Stimulated activated CD8-positive, alpha-beta memory T cell treated with anti-CD3 and anti-CD28 coated beads, Interleukin-15, amount 100 ng/mL, for 1 hour (primary cell): ENCODE data around the gene GDPD4.

Experiments used
- DNase-seq: peaks from one replicate; pipeline ENCODE4 v3.0.0-alpha.2; 2020; ENCODE audit warnings: low read depth

Gene GDPD4

DNA sequence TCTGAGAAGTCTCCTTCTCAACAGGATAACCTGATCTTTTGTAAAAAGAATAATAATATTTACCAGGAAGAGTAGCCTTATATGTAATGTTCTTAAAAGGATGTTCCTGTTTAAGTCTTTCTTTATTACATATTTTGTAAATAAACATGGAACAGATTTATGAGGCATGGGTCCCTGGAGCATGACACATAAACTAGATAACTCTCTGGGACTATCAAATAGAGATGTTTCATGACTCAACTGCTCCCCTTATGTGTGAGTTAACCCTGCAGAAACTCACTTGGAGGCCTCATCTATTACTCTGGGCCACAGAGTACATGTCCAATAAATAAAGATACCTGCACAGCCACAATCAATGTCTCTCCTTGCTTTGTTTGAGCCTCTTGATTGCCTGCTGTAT lies 64.6 kb downstream of the GDPD4 start:
- no peak for DNase-seq

DNA sequence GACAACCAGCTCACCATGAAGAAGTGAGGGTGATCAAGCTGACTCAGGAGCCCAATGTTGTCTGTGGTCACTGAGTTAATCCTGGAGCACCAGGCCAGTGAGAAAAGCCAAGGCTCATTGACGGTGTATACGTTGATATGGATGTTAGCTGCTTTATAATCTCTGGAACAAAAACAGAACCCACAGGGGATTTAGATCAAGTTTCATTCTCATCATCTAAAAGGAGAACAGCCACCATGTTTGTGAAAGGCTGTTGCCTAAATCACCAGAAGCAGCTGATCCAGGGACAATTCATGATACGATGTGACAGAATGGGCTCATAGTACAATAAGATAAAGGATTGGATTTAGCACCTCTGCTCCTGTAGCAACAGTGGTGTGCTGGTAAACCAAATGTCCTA lies 68.5 kb downstream of the GDPD4 start:
- no peak for DNase-seq

DNA sequence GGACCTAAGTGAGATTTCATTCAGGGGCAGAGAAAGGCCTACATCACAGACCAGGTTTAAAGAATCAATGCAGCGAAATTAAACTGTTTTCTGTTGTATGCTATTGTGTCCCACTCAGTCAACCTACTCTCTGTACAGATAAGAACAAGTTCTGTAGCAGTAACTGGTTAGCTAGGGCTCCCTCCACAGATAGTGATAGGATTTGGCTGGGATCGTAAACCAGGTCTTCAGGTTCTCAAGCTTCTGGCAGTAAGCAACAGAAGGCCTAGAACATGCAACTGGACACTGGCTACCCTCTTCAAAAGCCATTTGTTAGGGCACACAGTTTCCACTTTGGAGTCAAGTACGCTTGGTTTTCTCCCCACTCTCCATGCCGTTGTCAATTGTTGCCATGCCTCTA lies 69.2 kb downstream of the GDPD4 start:
- DNase-seq: no peak

DNA sequence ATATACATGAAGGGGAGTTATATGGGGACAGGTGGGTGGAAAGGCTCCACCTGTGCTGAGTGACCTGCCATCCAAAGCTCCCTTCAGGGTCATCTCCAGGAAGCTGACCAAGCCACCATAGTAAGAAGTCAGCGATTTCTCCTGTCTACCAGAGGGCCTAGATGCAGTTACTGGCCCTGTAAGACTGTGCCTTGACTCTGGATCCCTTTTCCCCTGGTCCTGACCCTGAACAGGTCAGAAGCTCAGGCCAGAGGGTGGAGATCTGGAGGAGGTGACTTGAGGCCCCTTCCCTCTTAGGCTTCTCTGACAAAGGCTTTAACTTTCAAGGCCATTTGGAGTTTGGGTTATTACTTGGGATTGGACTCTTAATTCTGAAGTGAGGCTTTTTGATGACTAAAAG lies 69.7 kb downstream of the GDPD4 start:
- DNase-seq: no peak

DNA sequence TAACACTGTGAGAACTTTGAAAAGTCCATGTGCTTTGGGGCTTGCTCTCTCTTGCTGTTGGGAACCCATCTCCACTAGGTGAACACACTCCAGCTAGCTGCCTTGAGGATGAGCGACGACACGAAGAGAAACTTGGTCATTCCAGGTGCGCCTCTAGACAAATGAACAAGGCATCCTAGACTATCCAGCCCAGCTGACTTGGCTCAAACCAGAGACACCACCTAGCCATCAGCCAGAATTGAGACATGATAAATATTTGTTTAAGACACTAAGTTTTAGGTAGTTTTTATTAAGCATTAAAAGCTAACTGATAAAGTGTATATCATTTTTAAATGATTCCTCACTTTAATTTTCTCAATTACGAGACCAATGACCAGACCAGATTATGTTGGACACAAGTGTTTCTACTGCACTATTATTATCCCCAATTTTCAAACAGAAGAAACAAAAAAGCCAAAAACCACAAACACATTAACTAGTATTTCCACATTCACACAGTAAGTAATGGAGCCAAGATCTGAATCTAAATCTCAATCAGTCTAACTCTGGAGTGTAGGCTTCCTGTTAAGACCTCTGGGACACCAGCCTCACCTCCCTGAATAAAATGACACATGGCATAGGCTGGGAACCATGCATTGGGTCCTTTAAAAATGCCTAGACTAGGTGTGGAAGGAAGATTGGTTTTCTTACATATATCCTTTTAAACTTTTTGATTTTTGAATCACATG lies 70.4 kb downstream of the GDPD4 start:
- no peak for DNase-seq

DNA sequence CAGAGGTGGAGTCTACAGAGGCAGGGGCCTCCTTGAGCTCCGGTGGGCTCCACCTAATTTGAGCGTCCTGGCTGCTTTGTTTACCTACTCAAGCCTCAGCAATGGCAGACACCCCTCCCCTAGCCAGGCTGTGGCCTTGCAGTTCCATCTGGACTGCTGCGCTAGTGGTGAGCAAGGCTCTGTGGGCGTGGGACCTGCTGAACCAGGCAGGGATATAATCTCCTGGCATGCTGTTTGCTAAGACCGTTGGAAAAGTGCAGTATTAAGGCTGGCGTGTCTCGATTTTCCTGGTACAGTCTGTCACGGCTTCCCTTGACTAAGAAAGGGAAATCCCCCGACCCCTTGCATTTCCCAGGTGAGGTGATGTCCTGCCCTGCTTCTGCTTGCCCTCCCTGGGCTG lies 77.7 kb downstream of the GDPD4 start:
- no peak for DNase-seq

DNA sequence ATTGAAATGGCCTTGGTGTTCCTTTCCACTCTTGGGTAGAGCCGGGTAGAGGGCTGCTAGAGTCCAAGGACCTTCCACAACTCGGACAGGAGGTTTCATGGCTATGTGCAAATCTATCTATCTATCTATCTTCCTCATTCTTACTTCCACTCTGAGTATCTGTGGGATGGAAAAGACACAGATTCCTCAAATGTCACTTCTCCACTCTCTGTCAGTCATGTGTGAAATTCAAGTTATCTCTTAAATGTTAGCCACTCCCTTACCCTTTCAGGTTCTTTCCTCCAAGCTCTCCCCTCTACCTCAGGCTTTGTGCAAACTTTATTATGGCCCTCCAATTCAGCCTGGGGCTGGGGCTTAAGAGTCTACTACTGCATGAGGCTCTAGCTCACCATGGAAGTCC lies 84.3 kb downstream of the GDPD4 start:
- no peak for DNase-seq

DNA sequence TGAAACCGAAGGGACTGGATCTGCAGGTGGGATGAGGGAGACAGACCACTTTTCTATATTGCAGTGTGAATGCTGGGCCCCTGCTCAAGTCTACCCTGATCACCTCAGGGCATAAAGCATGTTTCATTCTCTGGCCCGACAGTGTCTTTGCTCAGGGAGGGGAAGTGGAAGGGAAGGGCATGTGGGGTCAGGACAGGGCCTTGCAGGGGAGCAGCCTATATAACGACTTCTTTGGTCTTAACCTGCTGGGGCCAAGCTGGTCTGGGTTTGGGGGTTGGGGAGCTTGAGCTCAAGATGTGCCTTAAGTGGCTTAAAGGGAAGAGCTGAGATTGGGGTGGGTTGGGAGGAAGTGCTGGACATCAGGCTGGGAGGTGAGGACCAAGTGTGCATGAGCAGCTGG lies 86.4 kb downstream of the GDPD4 start:
- no peak for DNase-seq

DNA sequence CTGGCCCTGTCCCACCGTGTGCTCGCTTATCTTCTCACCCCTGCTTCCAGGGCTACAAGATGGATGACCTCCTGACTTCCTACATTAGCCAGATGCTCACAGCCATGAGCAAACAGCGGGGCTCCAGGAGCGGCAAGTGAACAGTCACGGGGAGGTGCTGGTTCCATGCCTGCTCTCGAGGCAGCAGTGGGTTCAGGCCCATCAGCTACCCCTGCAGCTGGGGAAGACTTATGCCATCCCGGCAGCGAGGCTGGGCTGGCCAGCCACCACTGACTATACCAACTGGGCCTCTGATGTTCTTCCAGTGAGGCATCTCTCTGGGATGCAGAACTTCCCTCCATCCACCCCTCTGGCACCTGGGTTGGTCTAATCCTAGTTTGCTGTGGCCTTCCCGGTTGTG lies 86.9 kb downstream of the GDPD4 start:
- DNase-seq: no peak

DNA sequence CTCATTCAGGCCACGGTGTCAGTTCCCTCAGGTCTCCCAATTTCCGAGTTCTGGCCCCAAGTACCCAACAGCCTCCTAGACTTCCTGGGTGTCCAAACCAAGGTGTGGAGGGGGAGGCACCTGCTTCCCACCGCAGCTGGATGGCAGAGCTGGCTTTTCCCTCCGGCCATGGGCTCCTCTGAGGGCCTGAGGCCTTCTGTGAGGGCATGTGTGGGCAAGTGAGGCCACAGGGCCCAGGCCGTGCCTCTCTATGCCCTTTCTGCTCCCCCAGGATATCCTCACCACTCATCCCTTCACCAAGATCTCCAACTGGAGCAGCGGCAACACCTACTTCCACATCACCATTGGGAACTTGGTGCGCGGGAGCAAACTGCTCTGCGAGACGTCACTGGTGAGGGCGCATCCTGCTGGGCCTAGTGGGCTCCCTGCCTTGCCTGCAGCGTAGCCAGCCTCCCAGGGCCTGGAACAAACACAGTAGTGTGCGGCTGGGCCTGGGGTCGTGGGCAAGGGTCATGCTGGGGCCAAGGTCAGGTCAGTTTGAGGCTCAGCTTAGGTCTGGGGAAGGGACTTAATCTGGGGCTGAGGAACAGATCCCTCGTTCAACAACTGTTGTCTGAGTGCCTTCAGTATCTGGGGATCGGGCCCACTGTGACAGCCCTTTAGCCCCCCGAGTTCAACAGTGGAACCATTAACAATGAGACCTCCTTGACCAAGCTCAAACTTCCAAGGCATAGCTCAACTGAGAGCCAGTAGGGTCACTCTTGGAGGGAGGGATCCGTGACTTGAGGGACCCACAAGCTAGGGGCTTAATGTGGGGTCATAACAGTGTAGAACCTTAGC lies 87.7 kb downstream of the GDPD4 start:
- no peak for DNase-seq

DNA sequence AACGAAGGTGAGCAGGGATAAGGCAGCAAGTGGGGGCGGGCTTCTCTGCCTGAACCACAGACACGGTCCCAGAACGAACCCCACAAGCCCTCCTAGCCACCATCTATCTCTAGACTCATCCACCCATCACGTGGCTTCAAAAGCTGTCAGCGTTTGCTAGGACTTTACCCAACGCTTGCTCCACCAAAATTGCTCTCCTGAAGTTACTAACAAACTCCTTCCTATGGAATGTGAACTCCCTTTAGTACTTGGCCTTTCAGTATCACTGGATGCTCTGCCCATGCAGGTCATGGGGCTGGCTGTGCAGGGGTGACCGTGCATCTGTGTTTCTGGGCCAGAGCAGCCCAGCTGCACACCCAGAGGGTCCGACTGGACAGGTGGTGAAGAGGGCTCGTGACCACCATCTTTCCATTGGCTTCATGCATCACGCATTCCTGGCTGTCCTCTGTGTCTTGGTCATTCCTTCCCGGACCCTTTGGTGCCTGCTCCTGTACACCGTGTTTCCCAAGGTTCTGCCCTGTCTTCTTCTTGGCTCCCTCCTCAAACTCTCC lies 88.4 kb downstream of the GDPD4 start:
- DNase-seq: no peak

DNA sequence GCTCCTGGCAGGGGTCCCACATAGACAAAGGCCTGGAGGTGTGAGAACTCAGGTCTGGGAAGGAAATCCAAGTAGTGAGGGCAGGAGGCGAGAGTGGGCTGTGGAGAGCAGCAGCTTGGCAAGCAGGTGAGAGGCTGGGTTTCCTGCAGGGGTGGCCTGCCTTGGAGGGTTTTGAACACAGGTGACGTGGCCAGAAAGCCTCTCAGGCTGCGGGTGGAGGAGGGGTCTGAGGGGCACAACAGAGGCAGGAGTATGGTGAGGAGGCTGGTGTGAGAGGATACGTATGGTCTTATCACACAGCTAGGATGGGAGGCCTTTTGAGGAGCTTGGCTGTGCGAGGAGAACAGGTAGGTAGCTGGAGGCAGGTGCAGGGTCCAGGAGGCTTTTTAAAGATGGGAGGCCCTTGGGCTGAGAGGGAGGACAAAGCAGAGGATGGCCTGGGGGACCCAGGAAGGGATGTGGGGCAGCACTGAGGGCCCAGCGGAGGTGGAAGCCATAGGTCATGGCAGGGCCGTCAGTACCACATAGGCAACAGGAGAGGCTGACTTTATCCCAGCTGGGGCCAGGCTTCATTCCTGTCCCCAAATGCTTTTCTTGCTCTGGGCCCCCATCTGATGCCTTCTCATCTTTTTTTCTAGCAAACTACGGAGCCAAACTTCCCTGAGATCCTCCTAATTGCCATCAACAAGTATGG lies 89.0 kb downstream of the GDPD4 start:
- DNase-seq: no peak

DNA sequence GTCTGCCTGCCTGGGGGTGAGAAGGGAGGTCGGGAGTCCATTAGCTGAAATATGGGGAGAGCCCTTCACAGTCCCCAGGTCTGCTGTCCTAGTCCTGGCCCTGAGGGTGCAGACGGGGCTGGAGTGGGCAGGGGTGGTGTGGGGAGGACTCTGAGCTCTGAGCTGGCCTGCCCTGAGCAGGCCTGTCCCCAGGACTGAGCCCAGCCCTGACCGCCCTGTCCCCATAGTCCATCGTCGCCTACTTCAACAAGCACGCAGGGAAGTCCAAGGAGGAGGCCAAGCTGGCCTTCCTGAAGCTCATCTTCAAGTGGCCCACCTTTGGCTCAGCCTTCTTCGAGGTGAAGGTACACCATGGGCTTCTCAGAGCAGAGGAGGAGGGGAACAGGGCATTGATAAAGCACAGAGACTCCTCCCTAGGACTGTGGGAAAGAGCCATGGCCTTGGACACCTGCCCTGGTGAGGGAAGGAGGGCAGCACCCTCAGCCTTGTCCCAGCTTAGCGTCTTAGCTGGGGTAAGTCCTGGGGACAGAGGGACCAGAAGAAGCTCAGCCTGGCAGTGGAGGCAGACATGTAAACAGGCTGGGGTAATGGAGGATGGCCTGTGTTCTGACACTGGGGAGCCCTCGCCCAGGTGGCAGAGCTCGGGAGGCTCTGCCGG lies 89.8 kb downstream of the GDPD4 start:
- DNase-seq: no peak

DNA sequence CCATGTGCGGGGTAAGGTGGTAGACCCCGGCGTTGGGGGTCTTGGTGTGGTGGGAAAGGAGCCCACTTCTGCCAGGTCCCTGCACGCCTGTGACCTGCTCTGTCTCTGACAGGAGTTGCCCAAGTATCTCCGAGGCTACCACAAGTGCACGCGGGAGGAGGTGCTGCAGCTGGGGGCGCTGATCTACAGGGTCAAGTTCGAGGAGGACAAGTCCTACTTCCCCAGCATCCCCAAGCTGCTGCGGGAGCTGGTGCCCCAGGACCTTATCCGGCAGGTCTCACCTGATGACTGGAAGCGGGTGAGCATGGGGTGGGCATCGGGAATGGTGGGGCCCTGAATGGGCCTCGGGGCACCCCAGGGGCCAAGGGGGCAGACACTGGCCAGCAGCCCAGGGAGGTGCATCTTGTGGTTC lies 90.4 kb downstream of the GDPD4 start:
- DNase-seq: no peak

DNA sequence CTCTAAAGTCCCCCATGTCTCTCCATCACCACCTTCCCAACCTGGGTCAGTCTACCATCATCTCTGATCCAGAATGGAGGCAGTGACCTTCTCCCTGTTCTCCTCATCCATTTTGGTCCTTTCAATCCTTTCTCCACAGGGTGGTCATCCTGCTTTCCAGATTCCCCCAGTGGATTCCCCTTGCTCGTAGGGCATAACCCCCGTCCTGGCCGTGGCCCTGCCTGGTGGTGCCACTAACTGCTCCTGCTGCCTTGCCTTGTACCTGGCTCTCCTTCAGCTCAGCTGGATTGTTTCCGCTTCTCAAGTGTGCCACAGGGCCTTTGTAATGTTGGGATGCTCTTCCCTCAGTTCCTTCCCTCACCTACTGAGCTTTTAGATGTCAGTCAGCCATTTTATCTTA lies 91.8 kb downstream of the GDPD4 start:
- no peak for DNase-seq

DNA sequence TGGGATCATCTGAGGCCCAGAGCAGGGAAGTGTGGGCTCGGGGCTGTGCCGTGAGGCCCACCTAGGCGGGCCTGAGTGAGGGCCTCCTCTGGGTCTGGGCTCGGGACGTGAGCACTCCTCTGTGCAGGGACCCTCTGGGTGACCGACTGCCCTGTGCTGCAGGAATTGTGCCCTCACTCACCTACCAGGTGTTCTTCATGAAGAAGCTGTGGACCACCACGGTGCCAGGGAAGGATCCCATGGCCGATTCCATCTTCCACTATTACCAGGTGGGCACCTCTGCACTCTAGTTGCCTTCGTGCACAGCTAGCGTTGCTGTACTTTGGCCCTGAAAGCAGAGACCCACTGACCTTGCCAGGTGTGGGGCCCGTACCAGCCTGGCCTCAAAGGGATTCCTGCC lies 93.0 kb downstream of the GDPD4 start:
- DNase-seq: no peak

DNA sequence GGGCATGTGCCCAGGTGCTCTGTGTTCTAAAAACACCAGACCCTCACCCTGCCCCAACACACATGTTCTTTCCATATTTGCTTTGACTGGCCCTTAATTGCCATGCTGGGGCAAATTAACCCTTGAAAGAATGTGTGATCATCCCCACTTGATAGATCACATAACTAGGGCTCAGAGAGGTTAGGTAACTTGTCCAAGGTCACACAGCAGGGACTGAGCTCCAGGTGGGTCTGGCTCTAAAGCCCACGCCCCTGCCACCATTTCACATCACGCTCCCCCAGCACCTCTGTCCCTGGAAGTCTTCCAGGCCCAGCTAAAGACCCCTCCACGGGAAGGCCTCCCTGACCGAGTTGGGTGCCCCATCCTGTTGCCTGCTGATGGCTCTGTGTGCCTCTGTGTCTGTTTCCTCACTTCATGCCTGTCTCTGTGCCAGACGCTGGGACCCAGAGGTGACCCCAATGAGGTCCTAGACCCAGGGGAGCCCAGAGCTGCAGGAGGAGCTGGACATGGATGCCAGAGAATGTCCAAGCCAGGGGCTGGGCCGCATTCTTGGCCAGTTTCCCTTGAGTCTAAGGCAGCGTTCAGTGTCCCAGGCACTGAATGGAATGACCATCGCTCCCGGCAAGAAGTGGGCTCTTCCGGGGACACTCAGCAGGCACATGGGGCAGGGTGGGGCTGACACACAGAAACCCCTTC lies 93.7 kb downstream of the GDPD4 start:
- DNase-seq: no peak

DNA sequence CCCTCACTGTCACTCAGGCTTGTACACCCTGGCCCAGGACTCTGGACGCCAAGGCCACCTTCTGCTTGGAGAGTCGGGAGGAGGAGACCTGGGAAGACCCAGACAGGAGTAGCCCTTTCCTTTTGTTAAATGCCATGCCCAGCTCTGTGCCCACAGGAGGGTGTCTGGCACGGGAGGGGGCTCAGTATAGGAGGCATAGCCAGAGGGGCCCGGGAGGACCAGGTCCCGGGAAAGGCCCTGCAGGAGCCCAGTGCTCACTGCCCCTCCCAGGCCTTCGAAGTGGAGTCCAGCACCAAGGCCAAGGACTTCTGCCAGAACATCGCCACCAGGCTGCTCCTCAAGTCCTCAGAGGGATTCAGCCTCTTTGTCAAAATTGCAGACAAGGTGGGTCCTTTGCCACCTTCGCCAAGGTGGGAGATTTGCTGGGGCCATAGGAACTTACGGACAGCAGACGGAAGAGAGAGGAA lies 94.4 kb downstream of the GDPD4 start:
- no peak for DNase-seq

DNA sequence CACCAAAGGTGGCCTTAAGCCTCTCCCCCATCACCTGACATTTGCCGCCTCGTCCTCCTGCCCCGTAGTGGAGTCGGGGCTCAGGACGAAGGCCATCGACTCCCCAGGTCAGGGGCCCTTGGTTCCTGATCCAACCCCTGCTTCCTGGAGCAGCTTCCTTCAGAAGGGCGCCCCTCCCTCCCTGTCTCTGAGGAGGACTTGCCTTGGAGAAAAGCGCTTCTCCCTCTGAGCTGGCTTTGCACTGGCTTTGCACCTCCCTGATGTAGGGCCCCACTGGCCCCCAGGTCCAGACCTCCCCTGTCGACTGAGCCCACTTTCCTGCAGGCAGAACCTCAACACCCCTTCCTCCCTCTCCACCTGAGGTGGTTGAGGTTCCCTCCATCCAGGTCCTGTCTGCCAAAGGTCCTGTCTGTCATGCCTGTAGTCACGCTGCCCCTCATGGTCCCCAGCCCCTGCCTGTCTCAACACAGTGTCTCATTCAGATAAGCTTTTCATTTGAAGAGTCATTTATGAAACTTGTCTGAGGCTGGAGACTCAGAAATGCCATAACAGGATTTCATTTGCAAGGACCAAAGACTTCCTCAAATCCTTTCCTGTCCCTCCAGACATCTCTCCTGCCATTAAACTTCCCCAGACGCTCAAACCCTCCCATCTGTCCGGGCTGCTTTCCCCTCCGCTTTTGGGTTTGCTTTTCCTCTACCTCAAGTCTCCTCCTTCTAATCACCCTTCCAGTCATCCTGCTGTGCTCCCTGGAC lies 95.0 kb downstream of the GDPD4 start:
- DNase-seq: no peak

DNA sequence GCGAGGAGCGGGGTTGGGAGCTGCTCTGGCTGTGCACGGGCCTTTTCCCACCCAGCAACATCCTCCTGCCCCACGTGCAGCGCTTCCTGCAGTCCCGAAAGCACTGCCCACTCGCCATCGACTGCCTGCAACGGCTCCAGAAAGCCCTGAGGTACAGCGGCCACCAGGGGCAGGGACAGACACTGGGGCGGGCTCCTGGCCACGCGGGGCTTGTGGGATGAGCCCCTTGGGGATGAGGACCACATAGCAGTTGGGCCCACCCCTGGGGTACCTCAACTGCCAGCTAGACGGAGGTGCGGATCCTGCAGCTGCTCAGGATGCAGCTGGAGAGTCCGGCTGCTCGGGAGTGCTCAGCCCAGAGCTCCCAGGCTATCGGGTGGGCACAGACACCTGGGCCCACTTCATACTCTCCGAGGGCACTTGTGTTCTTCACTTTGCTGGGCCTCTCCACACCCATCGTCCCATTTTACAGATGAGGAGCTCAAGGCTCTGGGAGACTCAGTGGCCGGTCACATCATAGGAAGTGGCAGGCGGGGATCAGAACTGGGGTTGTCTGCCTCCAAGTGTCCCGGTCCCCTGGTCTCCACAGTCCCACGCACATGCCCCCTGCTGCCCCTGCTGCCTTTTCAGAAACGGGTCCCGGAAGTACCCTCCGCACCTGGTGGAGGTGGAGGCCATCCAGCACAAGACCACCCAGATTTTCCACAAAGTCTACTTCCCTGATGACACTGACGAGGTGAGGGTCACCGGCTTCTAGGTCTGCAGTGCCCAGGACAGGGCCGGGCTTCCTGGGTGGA lies 95.8 kb downstream of the GDPD4 start:
- no peak for DNase-seq
